Measurements from ENCODE around the gene EIF5A. TPM values are rescaled to one million over a fixed set of nuclear protein-coding genes. Genes with fewer than 3 reads are reported as not detected.
A peak's percentile ranks its signal among the peaks of the same experiment; 100 is the strongest.

Gene EIF5A
- total RNA-seq (2014; rRNA removed) (1,140 and 1,203 TPM in 2 replicates), Bru-seq, nascent RNA (percentile 97 among the genes with signal in this experiment), BruChase-seq, experiment 1, labeled RNA remaining after a 6-hour chase (percentile 99 among the genes with signal in this experiment), BruChase-seq, experiment 2, labeled RNA remaining after a 2-hour chase (percentile 97 among the genes with signal in this experiment)
- long read RNA-seq, transcript EIF5A-205 (6 exons, 1,271 nt), result minor isoform, 56 of 618 reads
- long read RNA-seq, transcript EIF5A-202 (6 exons, 1,511 nt), result major isoform, 519 of 618 reads
- long read RNA-seq, partial matches to known transcripts, result 20 of 618 reads
- long read RNA-seq, other reads (novel, unspliced or antisense), result 20 of 618 reads

- Histone ChIP-seq H3K9me3 (ENCODE audit: low read length) (no peaks in the 10 kb centered on the region), H3K9me2 (replicated peaks; ENCODE audit: low read length) (no peaks in the 10 kb centered on the region), H3K4me3 (ENCODE audit: low read length) (peak within 1 kb of the TSS; percentile 85), H2AFZ (ENCODE audit: low read length) (peak within 1 kb of the TSS; percentile 86), H3K27me3 (ENCODE audit: low read length) (no peaks in the 10 kb centered on the region), H4K20me1 (ENCODE audit: low read length) (peaks cover 28% of the 10 kb centered on the region), H3K4me1 (ENCODE audit: insufficient read depth, low read length) (peaks cover 23% of the 10 kb centered on the region; the same call in 1 of the 2 replicates), H3K79me2 (ENCODE audit: low read length) (peaks cover 44% of the 10 kb centered on the region), H3K4me2 (ENCODE audit: low read length) (peak within 1 kb of the TSS; percentile 94), H3K36me3 (ENCODE audit: low read depth, low read length) (peaks cover 28% of the 10 kb centered on the region), H3K9ac (ENCODE audit: low read length) (peak within 1 kb of the TSS; percentile 100), H3F3A (ENCODE audit: low read length, unreplicated experiment) (peaks cover 3% of the 10 kb centered on the region), H3K27ac (ENCODE audit: low read length) (peak within 1 kb of the TSS; percentile 97)
- DNase-seq (peak; percentile 99), ATAC-seq (peak; percentile 75)
- no TSS peak for BruUV-seq (replicated peaks)
- TF ChIP-seq EZH2 (IDR thresholded peaks at IDR 0.05; ENCODE audit: low read length, unreplicated experiment), result no peak
- no peak for TF ChIP-seq EZH2phosphoT487 (IDR thresholded peaks at IDR 0.05; ENCODE audit: borderline replicate concordance, low read length)
- no peak for TF ChIP-seq CTCF (conservative IDR thresholded peaks at IDR 0.05; ENCODE audit: low read depth, low read length)
- CTCF ChIA-PET, result no interaction called here
- POLR2A ChIA-PET (ENCODE audit: unreplicated experiment), result no interaction called here
- intact Hi-C loops (cut with micrococcal nuclease), result loop anchor here (5.0 kb wide), 2 partner anchors 65 to 260 kb away; partner anchors contain the start of gene GABARAP
Observed at GRCh38 chr17:7306911-7307685, at the start of gene EIF5A. Gene EIF5A, plus strand, starts transcription at chr17:7307628. Its CDS starts 2,008 bp downstream, at chr17:7309636.

- ChIA-PET CTCF (interaction anchor here (0.6 kb wide), 1 partner anchor 178 kb away, joined by 3 read pairs; no protein-coding TSS in a partner anchor), POLR2A (ENCODE audit: unreplicated experiment) (no interaction called here)
- Histone ChIP-seq H3K79me2 (ENCODE audit: low read length) (peaks cover 61% of the 10 kb centered on the region), H3K27ac (ENCODE audit: low read length) (no peak overlapping the region), H3K9me2 (replicated peaks; ENCODE audit: low read length) (no peaks in the 10 kb centered on the region), H3K4me1 (ENCODE audit: insufficient read depth, low read length) (peaks cover 27% of the 10 kb centered on the region), H3K36me3 (ENCODE audit: low read depth, low read length) (peaks cover 7% of the 10 kb centered on the region; the same call in 1 of the 2 replicates), H3K4me3 (ENCODE audit: low read length) (no peak overlapping the region), H3K27me3 (ENCODE audit: low read length) (no peaks in the 10 kb centered on the region), H4K20me1 (ENCODE audit: low read length) (peaks cover 14% of the 10 kb centered on the region; the same call in 1 of the 2 replicates), H3F3A (ENCODE audit: low read length, unreplicated experiment) (no peaks in the 10 kb centered on the region), H2AFZ (ENCODE audit: low read length) (no peak overlapping the region), H3K9ac (ENCODE audit: low read length) (no peak overlapping the region), H3K4me2 (ENCODE audit: low read length) (peak overlapping the region; percentile 50), H3K9me3 (ENCODE audit: low read length) (no peaks in the 10 kb centered on the region)
- DNase-seq, result peak; percentile 38
- intact Hi-C loops (cut with micrococcal nuclease), result no loop called here
- TF ChIP-seq EZH2phosphoT487 (IDR thresholded peaks at IDR 0.05; ENCODE audit: borderline replicate concordance, low read length), result no peak
- TF ChIP-seq EZH2 (IDR thresholded peaks at IDR 0.05; ENCODE audit: low read length, unreplicated experiment), result no peak
- TF ChIP-seq CTCF (conservative IDR thresholded peaks at IDR 0.05; ENCODE audit: low read depth, low read length), result no peak
- no TSS peak for BruUV-seq (replicated peaks)
- ATAC-seq, result no peak
Observed at GRCh38 chr17:7258731-7259554, 48.5 kb upstream of the EIF5A start.
